ENCODE measurements around the gene ATIC.

- TF ChIP-seq POLR2A (IDR thresholded peaks at IDR 0.05) (no peak), CTCF (IDR thresholded peaks at IDR 0.05) (no peak), POLR2AphosphoS5 (IDR thresholded peaks at IDR 0.05) (no peak)
Measured at GRCh38 chr2:215370112-215370965, 58.5 kb downstream of the ATIC start.

Measured in breast epithelium (tissue), 3 donors.